Adrenal gland (tissue), 5 donors: ENCODE data around the gene FANCI.

ENCODE experiments used
- POLR2A ChIP-seq, 2 donors: fragments of 450-650 bp; IDR thresholded peaks; one replicate each; pipeline ENCODE4 v1.6.1; 2017; ENCODE audit warnings: antibody characterized with exemption in 2 of 2, mild to moderate bottlenecking in 2 of 2, moderate library complexity in 1 of 2
- TF ChIP-seq, protein P1 (sequence below), 6 experiments: fragments of 450-650 bp in 4 of 6; fragments of 200-600 bp in 2 of 6; sonication (generic) in 1 of 6; IDR thresholded peaks; 1 replicate in 5 of 6; 2 replicates in 1 of 6; pipeline versions ENCODE4 v1.5.1 to v1.8.0; 2016 to 2021; ENCODE audit warnings: antibody characterized with exemption in 6 of 6, mild to moderate bottlenecking in 2 of 6, moderate library complexity in 1 of 6
- donor health status: DM: no; HTN: no; CAD: no.

DNA sequence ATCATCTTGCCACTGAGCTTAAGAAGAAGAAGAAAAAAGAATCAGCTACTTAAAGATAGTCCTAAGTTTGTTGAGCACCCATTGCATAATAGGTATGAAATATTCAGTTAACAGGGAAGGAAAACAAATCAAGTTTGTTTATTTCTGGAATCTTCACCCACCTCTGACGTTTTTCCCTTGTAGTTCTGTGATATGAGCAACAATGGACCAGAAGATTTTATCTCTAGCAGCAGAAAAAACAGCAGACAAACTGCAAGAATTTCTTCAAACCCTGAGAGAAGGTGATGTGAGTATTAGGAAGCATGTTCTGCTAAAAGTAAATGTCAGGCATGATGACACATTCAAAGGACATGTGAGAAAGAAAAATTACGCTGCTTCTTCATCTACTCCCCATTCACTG, 3.7 kb downstream of the FANCI start:
- TF ChIP-seq, protein P1, sequence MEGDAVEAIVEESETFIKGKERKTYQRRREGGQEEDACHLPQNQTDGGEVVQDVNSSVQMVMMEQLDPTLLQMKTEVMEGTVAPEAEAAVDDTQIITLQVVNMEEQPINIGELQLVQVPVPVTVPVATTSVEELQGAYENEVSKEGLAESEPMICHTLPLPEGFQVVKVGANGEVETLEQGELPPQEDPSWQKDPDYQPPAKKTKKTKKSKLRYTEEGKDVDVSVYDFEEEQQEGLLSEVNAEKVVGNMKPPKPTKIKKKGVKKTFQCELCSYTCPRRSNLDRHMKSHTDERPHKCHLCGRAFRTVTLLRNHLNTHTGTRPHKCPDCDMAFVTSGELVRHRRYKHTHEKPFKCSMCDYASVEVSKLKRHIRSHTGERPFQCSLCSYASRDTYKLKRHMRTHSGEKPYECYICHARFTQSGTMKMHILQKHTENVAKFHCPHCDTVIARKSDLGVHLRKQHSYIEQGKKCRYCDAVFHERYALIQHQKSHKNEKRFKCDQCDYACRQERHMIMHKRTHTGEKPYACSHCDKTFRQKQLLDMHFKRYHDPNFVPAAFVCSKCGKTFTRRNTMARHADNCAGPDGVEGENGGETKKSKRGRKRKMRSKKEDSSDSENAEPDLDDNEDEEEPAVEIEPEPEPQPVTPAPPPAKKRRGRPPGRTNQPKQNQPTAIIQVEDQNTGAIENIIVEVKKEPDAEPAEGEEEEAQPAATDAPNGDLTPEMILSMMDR (IDR thresholded peaks at IDR 0.05): no peak
- no peak for TF ChIP-seq POLR2A (IDR thresholded peaks at IDR 0.05)
